GM12891 (cell line): ENCODE measurements around the gene FEZ2.

Experiments used
- PAX5 ChIP-seq: IDR thresholded peaks from 2 replicates; pipeline ENCODE4 v1.6.1; 2011; ENCODE audit warnings: low read length, moderate library complexity, mild to moderate bottlenecking; ENCODE audit not compliant: insufficient read depth, severe bottlenecking
- POLR2A ChIP-seq: IDR thresholded peaks from 2 replicates; pipeline ENCODE4 v1.6.1; 2011; ENCODE audit warnings: low read depth, low read length, control low read depth
- POLR2AphosphoS5 ChIP-seq: IDR thresholded peaks from 2 replicates; pipeline ENCODE4 v1.6.1; 2011; ENCODE audit warnings: low read depth, low read length, control low read depth
- TAF1 ChIP-seq: IDR thresholded peaks from 2 replicates; pipeline ENCODE4 v1.6.1; 2011; ENCODE audit warnings: low read depth, low read length, control low read depth

- no peak for TF ChIP-seq POLR2AphosphoS5
- TF ChIP-seq POLR2A, result no peak
- TF ChIP-seq TAF1, result no peak
- no peak for TF ChIP-seq PAX5
These were observed 55.9 kb downstream of the FEZ2 start for GRCh38 chr2:36541891-36542595.
